Activated CD4-positive, alpha-beta T cell treated with anti-CD3 and anti-CD28 coated beads for 36 hours (primary cell): ENCODE data around the gene PAQR9. TPM values are rescaled to one million over a fixed set of nuclear protein-coding genes. Genes with fewer than 3 reads are reported as not detected.
A peak's percentile ranks its signal among the peaks of the same experiment; 100 is the strongest.

ENCODE experiments used
- ATAC-seq: fragments of 200-7000 bp; cut with Tn5 transposase; one replicate; pipeline ENCODE4 v1.10.0; 2021; ENCODE audit warnings: mild to moderate bottlenecking, moderate library complexity
- CTCF ChIA-PET: fragments of 350-600 bp; sonication (Branson Sonifier 250); formaldehyde crosslinking; loops from one replicate; lab custom pipeline; 2021; ENCODE audit warnings: antibody characterized with exemption; lab: Charles Lee
- POLR2A ChIA-PET: fragments of 350-600 bp; sonication (Branson Sonifier 250); formaldehyde crosslinking; loops from one replicate; lab custom pipeline; 2021; ENCODE audit warnings: antibody characterized with exemption, inconsistent platforms; lab: Charles Lee
- DNase-seq: peaks from one replicate; pipeline ENCODE4 v3.0.0-alpha.2; 2020
- H3K27ac Mint-ChIP-seq: one replicate; pipeline ENCODE4 v1.8.0; 2021; ENCODE audit warnings: mixed read lengths
- H3K27me3 Mint-ChIP-seq: one replicate; pipeline ENCODE4 v1.8.0; 2021; ENCODE audit warnings: mixed read lengths
- H3K36me3 Mint-ChIP-seq: one replicate; pipeline ENCODE4 v1.8.0; 2021; ENCODE audit warnings: low read depth, mixed read lengths
- H3K4me1 Mint-ChIP-seq: one replicate; pipeline ENCODE4 v1.8.0; 2021; ENCODE audit warnings: mixed read lengths
- H3K4me3 Mint-ChIP-seq: one replicate; pipeline ENCODE4 v1.8.0; 2021; ENCODE audit warnings: mild to moderate bottlenecking, moderate library complexity, mixed read lengths
- H3K9me3 Mint-ChIP-seq: one replicate; pipeline ENCODE4 v1.8.0; 2021; ENCODE audit warnings: low read depth, mixed read lengths
- intact Hi-C, 2 experiments: fragments of 100-400 bp; cut with DNase I in 1 of 2; cut with micrococcal nuclease in 1 of 2; formaldehyde crosslinking; loops; one replicate each; pipeline versions ENCODE4 v1.14.2 to v1.15.1; 2022 to 2024; cut with DNase I, micrococcal nuclease
- total RNA-seq, 2 experiments: library from RNA; stranded (reverse); gene quantifications; one replicate each; pipeline ENCODE4 v1.2.3, GENCODE V29; 2021

Gene PAQR9, protein sequence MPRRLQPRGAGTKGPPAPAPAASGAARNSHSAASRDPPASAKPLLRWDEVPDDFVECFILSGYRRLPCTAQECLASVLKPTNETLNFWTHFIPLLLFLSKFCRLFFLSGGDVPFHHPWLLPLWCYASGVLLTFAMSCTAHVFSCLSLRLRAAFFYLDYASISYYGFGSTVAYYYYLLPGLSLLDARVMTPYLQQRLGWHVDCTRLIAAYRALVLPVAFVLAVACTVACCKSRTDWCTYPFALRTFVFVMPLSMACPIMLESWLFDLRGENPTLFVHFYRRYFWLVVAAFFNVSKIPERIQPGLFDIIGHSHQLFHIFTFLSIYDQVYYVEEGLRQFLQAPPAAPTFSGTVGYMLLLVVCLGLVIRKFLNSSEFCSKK
- total RNA-seq: not detected

DNA sequence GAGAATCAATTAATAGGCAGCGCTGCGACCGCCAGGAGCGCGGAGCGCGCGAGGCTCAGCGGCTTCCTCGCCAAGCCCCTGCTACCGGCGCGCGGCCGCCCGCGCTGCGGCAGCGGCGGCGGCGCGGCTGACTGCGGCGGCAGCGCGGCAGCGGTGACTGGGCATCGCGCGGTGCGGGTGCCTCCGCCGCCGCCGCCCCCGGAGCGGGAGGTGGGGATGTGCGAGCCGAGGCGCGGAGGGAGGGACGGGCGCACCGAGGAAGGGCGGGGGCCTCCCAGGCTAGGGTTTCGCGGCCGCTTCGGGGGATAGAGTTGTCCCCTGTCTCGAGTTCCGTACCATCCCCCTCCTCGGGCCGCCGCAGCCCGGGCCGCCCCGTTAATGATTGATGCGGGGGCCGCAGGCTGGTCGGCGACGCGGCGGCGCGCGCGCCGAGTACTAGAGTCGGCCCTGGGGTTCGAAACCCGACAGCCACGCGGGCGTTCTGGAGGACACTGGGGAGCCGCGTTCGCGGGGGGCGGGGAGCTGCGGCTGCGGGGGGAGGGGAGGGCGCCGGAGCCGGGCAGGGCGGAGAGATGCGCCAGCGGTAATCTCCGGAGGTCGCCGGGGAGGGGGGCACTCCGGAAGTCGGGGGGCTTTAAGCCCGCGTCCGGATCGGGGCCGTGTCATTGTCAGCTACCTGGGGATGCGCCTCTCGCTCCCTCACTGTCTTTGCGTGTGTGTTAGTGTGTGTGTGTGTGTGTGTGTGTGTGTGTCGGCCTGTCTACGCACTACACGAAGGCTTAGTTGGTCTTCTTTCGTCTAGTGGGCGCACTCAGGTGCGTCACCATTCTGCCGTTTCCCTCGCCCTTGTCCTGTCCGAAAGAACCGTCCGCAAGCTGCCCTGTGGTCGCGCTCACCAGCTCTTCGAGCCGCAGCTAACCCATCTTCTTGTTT lies at the start of gene PAQR9:
Gene PAQR9 (minus strand): TSS at position 159 of the 933 bp plus-strand sequence. CDS start 338 bp downstream, outside the sequence.
- intact Hi-C loops: loop anchor here in 1 of 2 experiments (2.0 kb wide), 1 partner anchor 75 kb away; the partner anchor contains the start of gene PCOLCE2
- ChIA-PET CTCF (interaction anchor here (0.6 to 0.8 kb wide), 3 partner anchors 38 to 164 kb away, joined by 3 to 4 read pairs (median 4); no protein-coding TSS in a partner anchor), POLR2A (no interaction called here)
- Mint-ChIP-seq H3K27me3 (peaks cover 49% of the 10 kb centered on the region), H3K4me1 (peaks cover 7% of the 10 kb centered on the region), H3K27ac (no peak within 1 kb of the TSS), H3K36me3 (peaks cover 2% of the 10 kb centered on the region), H3K9me3 (no peaks in the 10 kb centered on the region), H3K4me3 (peak within 1 kb of the TSS; percentile 67)
- ATAC-seq (peak; percentile 55), DNase-seq (peak; percentile 48)

DNA sequence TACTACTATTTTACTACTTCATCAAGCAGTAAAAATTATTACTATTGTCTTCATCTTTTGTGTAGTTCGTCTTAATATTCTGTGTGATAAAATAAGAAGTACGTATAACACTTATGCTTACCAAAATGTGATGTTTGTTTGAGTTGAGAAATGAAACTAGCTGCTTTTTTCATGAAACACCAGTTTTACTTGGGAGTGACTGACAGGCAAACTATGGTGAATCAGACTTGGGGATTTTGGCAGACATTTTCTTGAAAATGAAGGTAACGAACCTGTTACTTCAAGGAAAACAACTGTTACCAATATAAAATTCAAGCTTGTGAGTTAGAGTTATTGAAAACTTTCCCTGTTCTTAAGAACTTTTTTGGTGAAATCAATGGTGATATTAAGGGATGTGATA lies 48.2 kb upstream of the PAQR9 start:
- Mint-ChIP-seq H3K9me3 (no peaks in the 10 kb centered on the region), H3K4me1 (peaks cover 65% of the 10 kb centered on the region), H3K27ac (peak overlapping the region; percentile 85), H3K27me3 (no peaks in the 10 kb centered on the region), H3K4me3 (peak overlapping the region; percentile 7), H3K36me3 (peaks cover 27% of the 10 kb centered on the region)
- ChIA-PET CTCF (interaction anchor here (0.9 to 6.7 kb wide), 4 partner anchors 9 to 29 kb away, joined by 3 to 45 read pairs (median 4); partner anchors contain the start of gene U2SURP), POLR2A (interaction anchor here (0.6 to 2.7 kb wide), 2 partner anchors 10 to 154 kb away, joined by 3 to 19 read pairs; partner anchors contain the start of gene U2SURP)
- DNase-seq (no peak), ATAC-seq (peak; percentile 81)
- intact Hi-C loops: loop anchor here in 1 of 2 experiments (5.0 kb wide), 1 partner anchor 41 kb away; no protein-coding TSS in a partner anchor

DNA sequence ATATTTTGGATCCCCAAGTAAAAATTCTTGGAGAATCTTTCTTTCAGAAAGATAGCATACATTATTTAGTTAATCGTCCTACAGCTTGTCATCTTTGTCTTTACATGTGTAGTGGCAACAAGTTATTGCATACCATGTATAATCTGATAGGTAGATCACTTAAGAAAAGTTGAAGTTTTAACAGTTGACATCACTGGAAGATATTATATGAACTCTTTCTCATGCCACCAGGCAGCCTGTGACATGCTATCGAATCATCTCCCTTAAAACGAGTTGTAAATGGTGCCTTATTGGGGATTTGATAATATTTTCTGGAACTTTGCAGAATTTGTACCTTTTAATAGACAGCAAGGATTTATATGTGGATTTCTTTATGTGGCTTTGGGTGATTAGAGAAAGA lies 46.5 kb upstream of the PAQR9 start:
- H3K4me1 Mint-ChIP-seq: peaks cover 76% of the 10 kb centered on the region
- POLR2A ChIA-PET: no interaction called here

DNA sequence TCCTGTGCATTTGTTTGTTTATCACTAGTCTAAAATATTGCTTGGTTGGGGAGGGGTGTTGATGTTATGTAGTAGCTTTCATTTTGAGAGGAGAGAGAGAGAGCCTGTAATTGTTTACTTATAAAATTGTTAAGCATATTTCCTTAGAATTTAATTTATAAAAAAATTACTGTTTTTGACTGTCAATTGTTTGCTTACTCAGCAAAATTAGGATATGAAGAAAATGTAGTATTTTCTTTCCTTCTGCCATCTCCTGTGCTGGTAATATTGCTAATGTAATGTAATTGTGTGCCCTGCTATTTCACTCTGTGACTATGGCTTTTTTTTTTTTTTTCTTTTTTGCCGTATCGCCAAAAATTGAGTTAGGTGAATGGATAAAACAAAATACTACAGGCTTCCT lies 41.3 kb upstream of the PAQR9 start:
- Mint-ChIP-seq H3K27ac (peak overlapping the region; percentile 35), H3K36me3 (peaks cover 25% of the 10 kb centered on the region)
- POLR2A ChIA-PET: no interaction called here

More for the DNA sequence above, 46.5 kb upstream of the PAQR9 start:
- H3K27me3 Mint-ChIP-seq: no peaks in the 10 kb centered on the region
- H3K27ac Mint-ChIP-seq: peak overlapping the region; percentile 40
- ATAC-seq (no peak), DNase-seq (no peak)
- peaks cover 30% of the 10 kb centered on the region for H3K36me3 Mint-ChIP-seq
- H3K4me3 Mint-ChIP-seq: no peak overlapping the region
- no peaks in the 10 kb centered on the region for H3K9me3 Mint-ChIP-seq
- CTCF ChIA-PET: interaction anchor here (0.7 to 6.7 kb wide), 3 partner anchors 8 to 665 kb away, joined by 3 to 45 read pairs (median 4); partner anchors contain the start of gene U2SURP
- intact Hi-C loops: loop anchor here in 1 of 2 experiments (5.0 kb wide), 1 partner anchor 42 kb away; no protein-coding TSS in a partner anchor

DNA sequence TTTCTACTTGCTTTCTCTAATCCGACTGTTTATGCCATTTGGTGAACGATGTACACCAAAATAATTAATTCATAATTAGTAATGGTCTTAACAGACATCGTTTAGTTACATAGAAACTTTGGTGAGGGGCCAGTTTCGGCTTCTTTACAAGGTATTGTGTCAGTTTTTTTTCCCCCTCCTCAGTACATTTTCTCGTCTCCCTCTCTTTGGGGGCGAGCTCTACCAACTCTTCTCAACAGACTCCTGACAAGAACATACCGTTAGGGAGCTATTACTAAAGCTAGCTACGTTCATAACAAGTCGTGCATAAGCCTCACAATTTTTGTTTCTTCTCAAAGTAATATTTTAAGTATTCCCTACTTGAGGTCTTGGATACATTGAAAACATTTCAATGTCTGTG lies 39.3 kb upstream of the PAQR9 start:
- DNase-seq (no peak), ATAC-seq (no peak)
- Mint-ChIP-seq H3K4me1 (peaks cover 51% of the 10 kb centered on the region), H3K4me3 (peak overlapping the region; percentile 91), H3K27ac (peak overlapping the region; percentile 99), H3K36me3 (peaks cover 25% of the 10 kb centered on the region), H3K27me3 (no peaks in the 10 kb centered on the region), H3K9me3 (no peaks in the 10 kb centered on the region)
- ChIA-PET CTCF (interaction anchor here (0.7 to 3.4 kb wide), 7 partner anchors 9 to 1125 kb away, joined by 3 to 45 read pairs (median 4); partner anchors contain the start of gene ATR), POLR2A (interaction anchor here (0.7 to 2.1 kb wide), 3 partner anchors 15 to 425 kb away, joined by 3 to 15 read pairs (median 7); partner anchors contain the start of gene ATR)
- intact Hi-C loops: loop anchor here (2.0 to 10.0 kb wide), 6 partner anchors 14 to 1690 kb away; partner anchors contain the start of genes DIPK2A (in 1 of the 2), GK5 (in 1 of the 2) and RNF7 (in 1 of the 2)

More for the DNA sequence above, 41.3 kb upstream of the PAQR9 start:
- DNase-seq: no peak
- intact Hi-C loops: loop anchor here in 1 of 2 experiments (5.0 to 10.0 kb wide), 5 partner anchors 778 to 1693 kb away; partner anchors contain the start of genes DIPK2A, GK5 and RNF7
- no peaks in the 10 kb centered on the region for H3K9me3 Mint-ChIP-seq
- CTCF ChIA-PET: interaction anchor here (1.2 kb wide), 1 partner anchor 9 kb away, joined by 3 read pairs; no protein-coding TSS in a partner anchor
- H3K4me1 Mint-ChIP-seq: peaks cover 64% of the 10 kb centered on the region
- ATAC-seq: no peak
- H3K4me3 Mint-ChIP-seq: no peak overlapping the region
- no peaks in the 10 kb centered on the region for H3K27me3 Mint-ChIP-seq

DNA sequence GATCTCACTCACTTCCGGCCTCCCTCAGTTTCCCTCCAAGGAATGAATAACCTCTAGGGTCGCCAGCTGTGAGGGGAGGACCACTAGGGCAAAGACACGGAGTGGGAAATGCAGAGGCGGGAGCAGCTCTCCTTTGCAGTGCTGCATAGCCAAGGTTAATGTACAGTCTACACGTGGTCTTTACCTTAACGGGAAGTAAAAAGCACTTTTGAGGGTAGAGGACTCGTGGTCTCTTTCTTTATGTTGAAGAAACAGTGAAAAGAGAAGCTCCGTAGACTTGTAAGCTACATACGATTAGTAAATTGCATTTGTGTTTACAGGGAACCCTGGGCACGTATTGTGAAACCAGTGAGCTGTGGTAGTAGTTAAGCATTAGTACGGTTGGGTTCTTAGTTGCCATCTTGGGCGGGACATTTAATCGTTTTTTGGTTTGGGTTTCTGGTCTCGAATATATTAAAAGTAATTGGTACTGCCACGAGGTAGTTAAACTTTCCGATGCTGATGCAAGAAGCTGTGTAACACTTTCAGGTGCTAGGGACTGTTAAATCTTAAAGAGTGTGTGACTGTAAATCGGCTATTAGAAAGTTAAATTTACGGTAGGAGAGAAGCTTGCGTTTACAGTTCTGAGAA lies 38.7 kb upstream of the PAQR9 start:
- Mint-ChIP-seq H3K4me1 (peaks cover 47% of the 10 kb centered on the region), H3K9me3 (no peaks in the 10 kb centered on the region), H3K36me3 (peaks cover 23% of the 10 kb centered on the region), H3K27me3 (no peaks in the 10 kb centered on the region), H3K4me3 (peak overlapping the region; percentile 91), H3K27ac (peak overlapping the region; percentile 99)
- ATAC-seq (peak; percentile 43), DNase-seq (peak; percentile 37)
- ChIA-PET CTCF (interaction anchor here (0.7 to 3.4 kb wide), 7 partner anchors 8 to 1125 kb away, joined by 3 to 45 read pairs (median 4); partner anchors contain the start of gene ATR), POLR2A (interaction anchor here (0.7 to 2.1 kb wide), 8 partner anchors 10 to 556 kb away, joined by 3 to 19 read pairs (median 6); partner anchors contain the start of gene ATR)
- intact Hi-C loops: loop anchor here (2.0 to 10.0 kb wide), 6 partner anchors 15 to 1690 kb away; partner anchors contain the start of genes DIPK2A (in 1 of the 2), GK5 (in 1 of the 2) and RNF7 (in 1 of the 2)

DNA sequence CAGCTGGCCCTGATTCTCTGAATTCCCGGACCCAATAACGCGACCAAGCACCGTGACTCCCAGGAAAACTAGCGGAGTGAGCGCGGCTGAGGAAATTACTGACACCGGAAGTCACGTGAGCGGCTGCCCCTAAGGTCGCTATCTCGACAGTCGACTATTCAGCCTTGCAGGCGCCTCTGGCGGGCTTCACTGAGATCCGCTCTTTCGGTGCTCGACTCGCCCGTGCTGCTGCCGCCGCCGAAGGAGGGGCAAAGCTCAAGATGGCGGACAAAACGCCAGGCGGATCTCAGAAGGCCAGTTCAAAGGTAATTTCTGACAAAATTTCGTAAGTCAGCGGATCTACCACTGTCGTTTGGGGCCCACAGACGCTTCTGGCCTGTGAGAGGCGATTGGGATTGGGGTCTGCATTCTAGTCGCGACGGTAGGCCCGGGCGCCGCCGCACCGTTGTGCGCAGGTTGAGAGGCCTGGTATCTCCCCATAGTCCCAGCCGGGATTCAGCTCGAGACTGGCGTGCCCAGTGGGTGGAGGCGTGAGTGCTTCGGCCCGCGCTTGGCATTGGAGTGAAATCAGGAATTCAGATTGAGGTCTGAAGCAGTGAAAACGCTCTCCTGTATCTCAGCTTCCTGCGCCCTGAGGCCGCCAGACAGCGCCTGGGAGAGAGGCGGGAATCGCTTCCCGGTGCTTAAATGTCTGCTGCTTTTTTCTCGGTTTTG lies 38.1 kb upstream of the PAQR9 start, which contains the start of gene U2SURP:
Gene U2SURP (plus strand): TSS at position 202 of the 714 bp plus-strand sequence. CDS start 59 bp downstream, at position 261.
- Mint-ChIP-seq H3K36me3 (peaks cover 20% of the 10 kb centered on the region), H3K9me3 (no peaks in the 10 kb centered on the region), H3K27ac (peak within 1 kb of the TSS; percentile 99), H3K27me3 (no peaks in the 10 kb centered on the region), H3K4me3 (peak within 1 kb of the TSS; percentile 91), H3K4me1 (peaks cover 40% of the 10 kb centered on the region)
- ChIA-PET CTCF (interaction anchor here (0.6 to 9.2 kb wide), 8 partner anchors 11 to 414 kb away, joined by 3 to 65 read pairs (median 3); no protein-coding TSS in a partner anchor), POLR2A (interaction anchor here (0.7 to 2.1 kb wide), 7 partner anchors 10 to 555 kb away, joined by 3 to 19 read pairs (median 4); partner anchors contain the start of gene ATR)
- ATAC-seq (peak; percentile 86), DNase-seq (peak; percentile 96)
- intact Hi-C loops: loop anchor here (1.0 to 10.0 kb wide), 13 partner anchors 15 to 1689 kb away; partner anchors contain the start of genes ATR (in 2 of the 2), TRPC1 (in 2 of the 2), CHST2 (in 1 of the 2) and DIPK2A (in 1 of the 2)

DNA sequence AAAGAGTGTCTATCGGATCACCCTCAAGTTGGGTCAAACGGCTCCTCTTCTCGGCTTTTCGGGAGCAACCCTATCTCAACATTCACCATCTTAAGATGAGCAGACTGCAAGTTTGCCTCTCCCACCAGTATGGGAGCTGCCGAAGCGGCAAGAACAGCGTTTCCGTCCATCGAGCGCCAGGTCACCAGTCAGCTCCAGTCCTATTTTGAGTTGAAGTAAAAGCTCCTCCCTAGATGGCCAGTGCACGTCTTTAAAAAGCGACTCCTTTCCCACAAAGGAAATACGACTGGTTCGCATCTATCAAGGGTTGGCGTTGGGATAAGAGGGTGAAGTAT lies 37.5 kb upstream of the PAQR9 start:
- H3K27ac Mint-ChIP-seq: peak overlapping the region; percentile 99
- no peaks in the 10 kb centered on the region for H3K27me3 Mint-ChIP-seq
- intact Hi-C loops: loop anchor here (1.0 to 10.0 kb wide), 12 partner anchors 118 to 1689 kb away; partner anchors contain the start of genes ATR (in 2 of the 2), TRPC1 (in 2 of the 2), CHST2 (in 1 of the 2) and DIPK2A (in 1 of the 2)
- H3K9me3 Mint-ChIP-seq: no peaks in the 10 kb centered on the region
- DNase-seq (peak; percentile 78), ATAC-seq (peak; percentile 67)
- H3K4me1 Mint-ChIP-seq: peaks cover 35% of the 10 kb centered on the region
- peaks cover 18% of the 10 kb centered on the region for H3K36me3 Mint-ChIP-seq
- CTCF ChIA-PET: interaction anchor here (0.5 to 9.2 kb wide), 8 partner anchors 10 to 1513 kb away, joined by 3 to 65 read pairs (median 3); no protein-coding TSS in a partner anchor
- peak overlapping the region; percentile 91 for H3K4me3 Mint-ChIP-seq
- POLR2A ChIA-PET: interaction anchor here (0.8 to 2.1 kb wide), 5 partner anchors 11 to 554 kb away, joined by 3 to 19 read pairs (median 13); partner anchors contain the start of gene ATR

DNA sequence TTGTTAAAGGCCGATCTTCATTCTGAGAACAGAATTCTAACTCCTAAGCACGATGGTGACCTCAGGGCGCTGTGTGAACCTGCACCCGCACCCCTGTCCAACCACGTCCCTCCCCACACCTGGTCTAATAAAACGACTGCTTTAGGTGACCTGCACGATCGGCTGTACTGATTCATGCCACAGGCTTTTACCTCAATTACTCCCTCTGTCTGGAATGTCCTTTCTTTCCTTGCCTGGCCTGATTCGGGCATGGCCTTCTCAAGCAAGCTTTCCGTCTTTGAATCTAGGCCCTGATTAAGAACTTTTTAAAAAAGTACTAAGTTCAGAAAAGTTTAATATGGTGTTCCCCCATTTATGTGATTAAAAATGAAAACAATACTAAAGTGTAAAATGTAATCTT lies 37.1 kb upstream of the PAQR9 start:
- ATAC-seq: no peak
- no peaks in the 10 kb centered on the region for H3K9me3 Mint-ChIP-seq
- intact Hi-C loops: loop anchor here (2.0 to 10.0 kb wide), 6 partner anchors 422 to 1688 kb away; partner anchors contain the start of genes ATR (in 1 of the 2), DIPK2A (in 1 of the 2), GK5 (in 1 of the 2) and RNF7 (in 1 of the 2)

More for the DNA sequence above, 37.1 kb upstream of the PAQR9 start:
- peaks cover 33% of the 10 kb centered on the region for H3K4me1 Mint-ChIP-seq
- H3K4me3 Mint-ChIP-seq: peak overlapping the region; percentile 91
- H3K27me3 Mint-ChIP-seq: no peaks in the 10 kb centered on the region
- H3K36me3 Mint-ChIP-seq: peaks cover 18% of the 10 kb centered on the region
- CTCF ChIA-PET: interaction anchor here (0.5 to 9.2 kb wide), 8 partner anchors 10 to 1513 kb away, joined by 3 to 65 read pairs (median 3); no protein-coding TSS in a partner anchor
- peak overlapping the region; percentile 99 for H3K27ac Mint-ChIP-seq
- DNase-seq: no peak
- POLR2A ChIA-PET: interaction anchor here (0.9 to 2.1 kb wide), 4 partner anchors 11 to 554 kb away, joined by 3 to 19 read pairs (median 14); partner anchors contain the start of gene ATR
